Tongue (tissue), 2 donors: ENCODE data around the gene PSAT1. TPM values are rescaled to one million over a fixed set of nuclear protein-coding genes. Genes with fewer than 3 reads are reported as not detected.

Source experiments
- DNase-seq: peaks from one replicate; pipeline ENCODE4 v3.0.0-alpha.2; 2015
- total RNA-seq: library from RNA; depleted of rRNA; stranded (reverse); fragments of >200 nt; gene quantifications from one replicate; pipeline ENCODE4 v1.2.3, GENCODE V29; 2014

Gene PSAT1
- total RNA-seq, 1 donor from 2014 or later = 17.4 TPM

DNA sequence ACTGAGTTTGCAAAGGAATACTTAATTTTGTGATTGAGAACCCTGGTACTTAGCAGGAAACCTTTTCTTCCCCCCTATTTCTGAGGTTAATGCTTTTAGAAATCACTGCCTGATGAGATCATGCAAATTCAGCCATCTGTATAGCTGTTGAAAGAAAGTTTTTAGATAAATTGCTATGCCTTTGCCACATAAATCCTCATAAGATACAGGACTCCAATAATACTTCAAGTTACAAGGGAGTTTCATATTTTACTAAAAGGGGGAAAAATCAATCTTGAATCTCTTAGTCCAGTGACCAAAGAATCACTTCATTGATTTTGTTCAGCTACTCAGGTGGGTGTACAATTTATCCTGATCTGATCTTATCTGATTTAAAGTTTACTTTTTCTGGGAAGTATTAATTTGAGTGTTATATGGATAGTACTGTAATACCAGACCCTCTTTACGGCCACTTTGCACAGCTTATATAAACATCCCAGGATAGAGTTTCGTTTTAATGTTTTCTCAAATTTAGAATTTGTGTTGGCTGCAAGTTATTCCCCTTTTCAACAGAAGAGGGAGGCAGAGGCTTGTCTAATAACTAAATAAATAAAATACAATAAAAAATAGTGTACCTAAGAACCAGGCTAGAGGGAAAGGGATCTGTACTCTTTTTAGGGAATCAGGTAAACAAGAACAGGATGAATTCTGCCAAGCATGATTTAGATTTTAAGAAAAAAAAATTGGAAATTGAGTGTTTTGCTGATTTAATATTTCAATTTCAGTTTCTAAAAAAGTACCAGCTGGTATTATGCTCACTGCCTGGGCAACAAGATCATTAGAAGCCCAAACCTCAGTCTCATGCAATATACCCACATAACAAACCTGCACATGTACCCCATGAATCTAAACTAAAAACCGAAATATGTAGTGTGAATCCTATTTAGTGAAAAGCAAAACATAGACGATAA is 69.1 kb downstream of the PSAT1 start:
- DNase-seq = peak; percentile 57

DNA sequence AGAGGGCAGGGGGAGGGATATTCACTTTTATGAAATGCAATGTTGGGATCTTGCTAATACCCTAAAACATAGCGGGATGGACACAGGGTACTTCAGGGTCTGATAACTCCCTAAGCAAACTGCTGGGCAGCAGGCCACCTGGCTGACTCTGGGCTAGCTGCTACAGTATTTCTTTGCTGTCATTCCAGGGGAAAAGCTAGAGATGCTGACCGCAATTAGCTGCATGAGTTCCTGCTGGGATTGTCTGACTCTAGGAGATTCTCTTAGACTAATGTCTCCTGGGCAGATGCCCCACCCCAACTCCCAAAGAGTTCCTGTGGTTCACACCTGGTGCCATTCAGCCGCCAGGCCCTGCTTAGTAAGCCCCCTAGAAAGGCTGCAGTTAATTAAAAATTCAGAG is 69.9 kb downstream of the PSAT1 start:
- DNase-seq = no peak

DNA sequence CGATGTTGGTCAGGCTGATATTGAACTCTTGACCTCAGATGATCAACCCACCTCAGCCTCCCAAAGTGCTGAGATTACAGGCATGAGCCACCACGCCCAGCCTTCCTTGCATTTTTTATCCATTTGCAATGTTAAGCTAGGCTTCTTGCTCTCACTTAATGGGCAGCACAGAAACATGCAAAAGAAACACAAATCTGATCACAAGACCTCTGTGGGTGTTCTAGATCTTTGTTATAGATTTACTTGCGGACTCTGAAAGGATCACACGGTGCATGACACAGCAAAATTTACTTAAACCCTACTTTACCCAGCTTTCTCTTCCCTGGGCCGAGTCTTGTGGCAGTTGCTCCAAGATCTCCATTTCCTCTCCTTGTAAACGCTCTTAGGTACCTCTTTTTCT is 71.3 kb downstream of the PSAT1 start:
- no peak for DNase-seq

DNA sequence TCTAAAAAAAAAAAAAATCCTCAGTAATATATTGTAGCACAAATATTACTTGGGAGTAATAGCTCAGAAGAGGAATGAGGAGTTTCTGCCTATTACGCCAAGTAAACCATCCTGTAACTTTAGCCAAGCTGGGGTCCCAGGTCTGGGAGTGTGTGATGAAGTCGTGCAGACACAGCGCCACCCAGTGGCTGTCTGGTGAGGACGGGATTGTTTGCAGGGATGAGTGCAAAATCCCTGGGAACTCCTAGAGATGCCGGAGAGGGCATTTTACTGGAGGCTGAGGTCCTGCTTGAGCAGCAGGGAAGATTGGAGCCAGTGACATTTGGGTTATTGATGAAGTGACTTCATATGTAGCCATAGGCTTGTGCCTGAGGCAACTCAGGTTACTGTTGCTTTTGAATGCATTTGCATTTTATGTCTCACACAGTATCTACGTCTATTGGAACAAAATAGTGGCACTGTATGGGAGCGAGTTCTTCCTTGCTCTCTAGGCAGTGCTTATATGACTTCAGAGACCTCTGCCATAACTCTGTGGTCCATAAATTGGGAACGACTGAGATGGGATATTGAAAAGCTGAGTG is 72.8 kb downstream of the PSAT1 start:
- peak; percentile 92 for DNase-seq

DNA sequence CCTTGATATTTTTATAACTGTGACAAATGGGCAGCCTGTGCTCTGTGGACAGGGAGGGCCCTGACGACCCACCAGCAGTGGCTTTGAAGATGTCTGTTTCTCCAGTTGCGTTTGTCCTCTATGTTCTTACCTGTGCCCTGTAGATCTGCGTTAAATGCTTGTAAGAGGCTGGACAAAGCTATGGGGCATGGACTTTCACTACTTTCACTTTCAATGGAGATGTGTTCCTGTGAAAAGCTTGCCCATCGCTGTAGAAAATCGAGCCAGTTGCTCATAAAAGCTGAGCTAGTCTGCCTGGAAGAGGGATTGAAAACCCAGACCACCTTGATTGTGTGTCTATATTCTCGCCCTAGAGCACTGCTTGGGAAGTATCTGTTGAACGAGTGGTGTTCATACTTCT is 74.1 kb downstream of the PSAT1 start:
- no peak for DNase-seq

DNA sequence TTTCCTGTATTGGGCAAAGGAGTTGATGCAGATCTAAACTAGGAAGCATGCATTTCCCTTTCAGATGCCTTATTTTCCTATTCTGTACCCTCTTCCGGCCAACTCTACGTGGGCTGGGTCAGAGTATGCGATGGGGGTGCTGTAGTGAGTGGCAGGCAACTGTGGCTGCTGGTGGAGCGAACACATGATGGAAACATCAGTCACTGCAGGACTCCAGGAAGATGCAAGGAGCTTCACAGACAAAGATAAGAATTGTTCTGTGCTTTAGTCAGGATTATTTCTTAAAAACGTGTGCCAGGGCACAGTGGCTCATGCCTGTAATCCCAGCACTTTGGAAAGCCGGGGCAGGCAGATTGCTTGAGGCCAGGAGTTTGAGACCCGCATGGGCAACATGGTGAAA is 75.1 kb downstream of the PSAT1 start:
- DNase-seq = no peak

Other genes starting within 250 kb of the PSAT1 start
- gene CEP78, start 61.0 kb upstream of the PSAT1 start, total RNA-seq = 28.1 TPM